Upper lobe of right lung (tissue), 1 donor: Measurements from ENCODE around the gene DMWD. TPM values are rescaled to one million over a fixed set of nuclear protein-coding genes. Genes with fewer than 3 reads are reported as not detected.

ENCODE experiments used
- ATAC-seq: fragments of 200-7000 bp; cut with Tn5 transposase; one replicate; pipeline ENCODE4 v1.9.1; 2020; ENCODE audit warnings: mild to moderate bottlenecking, moderate library complexity
- DNase-seq: peaks from one replicate; pipeline ENCODE4 v3.0.0-alpha.2; 2020
- H3K27ac ChIP-seq: fragments of 200-600 bp; one replicate; pipeline ENCODE4 v1.8.0; 2022
- H3K27me3 ChIP-seq: fragments of 200-600 bp; one replicate; pipeline ENCODE4 v1.8.0; 2022; ENCODE audit warnings: mild to moderate bottlenecking
- H3K36me3 ChIP-seq: fragments of 200-600 bp; one replicate; pipeline ENCODE4 v1.8.0; 2022
- H3K4me1 ChIP-seq: fragments of 200-600 bp; one replicate; pipeline ENCODE4 v1.8.0; 2022
- H3K4me3 ChIP-seq: fragments of 200-600 bp; one replicate; pipeline ENCODE4 v1.8.0; 2022; ENCODE audit warnings: mild to moderate bottlenecking
- H3K9me3 ChIP-seq: fragments of 200-600 bp; one replicate; pipeline ENCODE4 v1.8.0; 2022
- CTCF ChIP-seq: fragments of 200-600 bp; IDR thresholded peaks from one replicate; pipeline ENCODE4 v1.8.0; 2022; ENCODE audit warnings: antibody characterized with exemption
- intact Hi-C: fragments of 100-400 bp; cut with DNase I; formaldehyde crosslinking; loops from one replicate; pipeline ENCODE4 v1.11.0; 2022
- total RNA-seq: library from RNA; stranded (reverse); fragmentation: NEBNext Ultra II Directional; extraction: Animal tissue kit (Norgen Biotek cat#: 25700); gene quantifications from one replicate; pipeline ENCODE4 v1.2.1, GENCODE V29; 2021
- donor health status: DM: no; HTN: yes; CAD: no; lungs with severe emphysema.

DMWD gene
- total RNA-seq, 1 donor from 2014 or later, result 58.7 TPM

GRCh38 chr19:45820413-45821102 is 27.9 kb upstream of the DMWD start:
- TF ChIP-seq CTCF, result no peak
- Histone ChIP-seq H3K36me3 (peaks cover 59% of the 10 kb centered on the region), H3K4me3 (no peak overlapping the region), H3K4me1 (peaks cover 3% of the 10 kb centered on the region), H3K9me3 (no peaks in the 10 kb centered on the region), H3K27ac (no peak overlapping the region), H3K27me3 (no peaks in the 10 kb centered on the region)
- intact Hi-C loops, result no loop called here
- ATAC-seq (no peak), DNase-seq (no peak)

GRCh38 chr19:45819769-45820168 is 27.1 kb upstream of the DMWD start:
- no peak overlapping the region for H3K4me3 ChIP-seq
- ATAC-seq (no peak), DNase-seq (no peak)
- H3K36me3 ChIP-seq, result peaks cover 51% of the 10 kb centered on the region
- H3K27me3 ChIP-seq, result no peaks in the 10 kb centered on the region
- intact Hi-C loops, result no loop called here
- H3K9me3 ChIP-seq, result no peaks in the 10 kb centered on the region
- TF ChIP-seq CTCF, result no peak
- no peak overlapping the region for H3K27ac ChIP-seq
- H3K4me1 ChIP-seq, result peaks cover 3% of the 10 kb centered on the region

GRCh38 chr19:45817725-45818301 is 25.2 kb upstream of the DMWD start:
- no peaks in the 10 kb centered on the region for H3K27me3 ChIP-seq
- ATAC-seq (no peak), DNase-seq (no peak)
- no peak overlapping the region for H3K27ac ChIP-seq
- no peaks in the 10 kb centered on the region for H3K9me3 ChIP-seq
- no peak for TF ChIP-seq CTCF
- H3K4me3 ChIP-seq, result no peak overlapping the region
- peaks cover 33% of the 10 kb centered on the region for H3K36me3 ChIP-seq
- peaks cover 3% of the 10 kb centered on the region for H3K4me1 ChIP-seq
- intact Hi-C loops, result no loop called here

- H3K9me3 ChIP-seq, result no peaks in the 10 kb centered on the region
- no peaks in the 10 kb centered on the region for H3K27me3 ChIP-seq
- no peak overlapping the region for H3K27ac ChIP-seq
- TF ChIP-seq CTCF, result peak; percentile 96
- peaks cover 3% of the 10 kb centered on the region for H3K4me1 ChIP-seq
- no peak overlapping the region for H3K4me3 ChIP-seq
- H3K36me3 ChIP-seq, result peaks cover 27% of the 10 kb centered on the region
- ATAC-seq (peak; percentile 94), DNase-seq (peak; percentile 96)
- intact Hi-C loops, result no loop called here
Observed at GRCh38 chr19:45817010-45817724, 24.5 kb upstream of the DMWD start.

GRCh38 chr19:45816236-45817009 is 23.8 kb upstream of the DMWD start:
- Histone ChIP-seq H3K27ac (no peak overlapping the region), H3K4me3 (no peak overlapping the region), H3K4me1 (peaks cover 3% of the 10 kb centered on the region), H3K9me3 (no peaks in the 10 kb centered on the region), H3K36me3 (peaks cover 19% of the 10 kb centered on the region), H3K27me3 (no peaks in the 10 kb centered on the region)
- DNase-seq, result no peak
- TF ChIP-seq CTCF, result no peak
- intact Hi-C loops, result no loop called here
- ATAC-seq, result no peak
